Left colon (tissue), 2 donors: ENCODE measurements around the gene DPP3. TPM values are rescaled to one million over a fixed set of nuclear protein-coding genes. Genes with fewer than 3 reads are reported as not detected.

Experiments used
- ATAC-seq: fragments of 200-7000 bp; cut with Tn5 transposase; one replicate; pipeline ENCODE4 v1.9.1; 2020; ENCODE audit warnings: mild to moderate bottlenecking, moderate library complexity
- DNase-seq, 2 donors: peaks; one replicate each; pipeline ENCODE4 v3.0.0-alpha.2; 2020
- intact Hi-C, 2 donors: fragments of 100-400 bp; cut with DNase I in 1 of 2; cut with micrococcal nuclease in 1 of 2; formaldehyde crosslinking; loops; one replicate each; pipeline versions ENCODE4 v1.11.2 to v1.14.0; 2022; cut with DNase I, micrococcal nuclease
- total RNA-seq, 2 donors: library from RNA; stranded (reverse); fragmentation: NEBNext Ultra II Directional; extraction: Animal tissue kit (Norgen Biotek cat#: 25700); gene quantifications; one replicate each; pipeline ENCODE4 v1.2.1, GENCODE V29; 2021
- donor health status: DM: no; HTN: no; CAD: no.
- donor health status: DM: yes; HTN: yes; CAD: no.

The DPP3 gene
- total RNA-seq, 2 donors from 2014 or later: 75.0 to 91.4 TPM

GRCh38 chr11:66546368-66546965 lies 66.2 kb downstream of the DPP3 start, which contains the start of gene ACTN3:
Gene ACTN3 (plus strand): TSS chr11:66546903. CDS start chr11:66546938, 35 bp downstream.
- intact Hi-C loops: no loop called here
- ATAC-seq (peak; percentile 0), DNase-seq (peak; percentile 49 to 62)

- ATAC-seq: no peak
- intact Hi-C loops: no loop called here
Measured at GRCh38 chr11:66546966-66547661, 66.9 kb downstream of the DPP3 start.

GRCh38 chr11:66547662-66548009 lies 67.4 kb downstream of the DPP3 start:
- DNase-seq: no peak
- no peak for ATAC-seq
- intact Hi-C loops: no loop called here

More at GRCh38 chr11:66546966-66547661, 66.9 kb downstream of the DPP3 start:
- no peak for DNase-seq

GRCh38 chr11:66548041-66548440 lies 67.8 kb downstream of the DPP3 start:
- intact Hi-C loops: no loop called here
- DNase-seq (no peak), ATAC-seq (no peak)

- intact Hi-C loops: no loop called here
- DNase-seq (no peak), ATAC-seq (no peak)
Measured at GRCh38 chr11:66548774-66549630, 68.8 kb downstream of the DPP3 start.

- no peak for ATAC-seq
- intact Hi-C loops: no loop called here
- DNase-seq: no peak
Measured at GRCh38 chr11:66549696-66550095, 69.5 kb downstream of the DPP3 start.

- intact Hi-C loops: no loop called here
- ATAC-seq: no peak
- no peak for DNase-seq
Measured at GRCh38 chr11:66550887-66551286, 70.7 kb downstream of the DPP3 start.

GRCh38 chr11:66554602-66555001 lies 74.4 kb downstream of the DPP3 start:
- ATAC-seq (no peak), DNase-seq (no peak)
- intact Hi-C loops: no loop called here

GRCh38 chr11:66555416-66555815 lies 75.2 kb downstream of the DPP3 start:
- DNase-seq (no peak), ATAC-seq (no peak)
- intact Hi-C loops: no loop called here

GRCh38 chr11:66556086-66556485 lies 75.9 kb downstream of the DPP3 start:
- DNase-seq: no peak
- intact Hi-C loops: no loop called here
- ATAC-seq: no peak

GRCh38 chr11:66557733-66558326 lies 77.6 kb downstream of the DPP3 start:
- ATAC-seq (no peak), DNase-seq (no peak)
- intact Hi-C loops: no loop called here

Other genes starting within 250 kb of the DPP3 start
- gene KLC2, start 222.7 kb upstream of the DPP3 start, total RNA-seq: 10 to 100 TPM; 17.3 to 23.4 TPM
- gene RAB1B, start 211.8 kb upstream of the DPP3 start, total RNA-seq: 100 to 1,000 TPM; 208 to 210 TPM
- 1 to 10 TPM; 1.1 to 1.2 TPM for gene CNIH2, start 202.3 kb upstream of the DPP3 start, total RNA-seq
- 100 to 1,000 TPM in 1 of 2 donors, 10 to 100 TPM in 1; 87.8 to 101 TPM for gene YIF1A, start 191.3 kb upstream of the DPP3 start, total RNA-seq
- gene TMEM151A, start 188.5 kb upstream of the DPP3 start, total RNA-seq: under 1 TPM; 0.14 to 0.18 TPM
- 10 to 100 TPM in 1 of 2 donors, 1 to 10 TPM in 1; 4.5 to 13.7 TPM for gene CD248, start 163.4 kb upstream of the DPP3 start, total RNA-seq
- gene RIN1, start 144.0 kb upstream of the DPP3 start, total RNA-seq: 10 to 100 TPM; 10.3 to 10.6 TPM
- 10 to 100 TPM; 42.5 to 46.3 TPM for gene BRMS1, start 135.3 kb upstream of the DPP3 start, total RNA-seq
- gene B4GAT1, start 132.8 kb upstream of the DPP3 start, total RNA-seq: 10 to 100 TPM; 13.1 to 17.1 TPM
- gene SLC29A2, start 108.7 kb upstream of the DPP3 start, total RNA-seq: 10 to 100 TPM; 16.3 to 31.1 TPM
- under 1 TPM in 1 of 2 donors, not detected in 1; 0.39 TPM for gene NPAS4, start 59.4 kb upstream of the DPP3 start, total RNA-seq
- gene MRPL11, start 41.6 kb upstream of the DPP3 start, total RNA-seq: 10 to 100 TPM; 46.9 to 59.4 TPM
- gene PELI3, start 13.5 kb upstream of the DPP3 start, total RNA-seq: 1 to 10 TPM; 4.7 to 5.2 TPM
- 10 to 100 TPM; 29.8 to 34.8 TPM for gene BBS1, start 30.2 kb downstream of the DPP3 start, total RNA-seq
- gene ZDHHC24, start 65.6 kb downstream of the DPP3 start, total RNA-seq: 10 to 100 TPM in 1 of 2 donors, 1 to 10 TPM in 1; 9.9 to 11.7 TPM
- gene ACTN3, start 66.5 kb downstream of the DPP3 start, total RNA-seq: not detected
- 10 to 100 TPM in 1 of 2 donors, 1 to 10 TPM in 1; 5.6 to 20.4 TPM for gene CTSF, start 88.2 kb downstream of the DPP3 start, total RNA-seq
- gene CCDC87, start 112.6 kb downstream of the DPP3 start, total RNA-seq: under 1 TPM; 0.22 to 0.46 TPM
- 10 to 100 TPM; 38.5 to 38.6 TPM for gene CCS, start 112.8 kb downstream of the DPP3 start, total RNA-seq
- 10 to 100 TPM; 45.3 to 48.9 TPM for gene RBM14, start 136.2 kb downstream of the DPP3 start, total RNA-seq
- gene RBM4, start 158.3 kb downstream of the DPP3 start, total RNA-seq: 10 to 100 TPM; 90.7 to 92.9 TPM
- gene RBM4B, start 197.5 kb downstream of the DPP3 start, total RNA-seq: 10 to 100 TPM; 14.7 to 17.6 TPM
- gene SPTBN2, start 248.8 kb downstream of the DPP3 start, total RNA-seq: 1 to 10 TPM; 3.9 to 7.3 TPM